Kidney tubule cell (primary cell): Measurements from ENCODE around the gene ME3.
A peak's percentile ranks its signal among the peaks of the same experiment; 100 is the strongest.

Experiments used
- DNase-seq: peaks from one replicate; pipeline ENCODE4 v3.0.0-alpha.2; 2018; ENCODE audit warnings: low spot score

The ME3 gene

GRCh38 chr11:86692746-86693145 is 20.3 kb upstream of the ME3 start:
- DNase-seq: no peak

DNA sequence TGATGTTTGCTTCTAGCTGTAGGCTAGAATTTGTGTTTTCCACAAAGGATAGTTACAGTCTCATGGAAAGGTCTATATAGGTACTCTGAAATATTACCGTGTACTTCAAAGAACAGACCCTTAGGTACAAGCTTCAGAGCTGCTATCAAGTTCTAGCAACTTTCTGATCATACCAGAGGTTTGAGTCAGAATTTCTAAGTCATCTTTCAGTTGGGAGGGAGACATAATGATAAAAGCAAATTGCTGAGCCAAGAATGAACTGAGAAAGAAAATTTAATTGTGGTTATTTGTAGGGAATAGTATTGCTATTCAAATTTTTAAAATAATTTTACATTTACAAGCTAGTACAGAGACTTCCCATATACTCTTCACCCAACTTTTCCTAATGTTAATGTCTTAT is 19.9 kb upstream of the ME3 start:
- DNase-seq: peak; percentile 47

GRCh38 chr11:86688398-86689179 is 16.2 kb upstream of the ME3 start:
- DNase-seq: peak; percentile 95

DNA sequence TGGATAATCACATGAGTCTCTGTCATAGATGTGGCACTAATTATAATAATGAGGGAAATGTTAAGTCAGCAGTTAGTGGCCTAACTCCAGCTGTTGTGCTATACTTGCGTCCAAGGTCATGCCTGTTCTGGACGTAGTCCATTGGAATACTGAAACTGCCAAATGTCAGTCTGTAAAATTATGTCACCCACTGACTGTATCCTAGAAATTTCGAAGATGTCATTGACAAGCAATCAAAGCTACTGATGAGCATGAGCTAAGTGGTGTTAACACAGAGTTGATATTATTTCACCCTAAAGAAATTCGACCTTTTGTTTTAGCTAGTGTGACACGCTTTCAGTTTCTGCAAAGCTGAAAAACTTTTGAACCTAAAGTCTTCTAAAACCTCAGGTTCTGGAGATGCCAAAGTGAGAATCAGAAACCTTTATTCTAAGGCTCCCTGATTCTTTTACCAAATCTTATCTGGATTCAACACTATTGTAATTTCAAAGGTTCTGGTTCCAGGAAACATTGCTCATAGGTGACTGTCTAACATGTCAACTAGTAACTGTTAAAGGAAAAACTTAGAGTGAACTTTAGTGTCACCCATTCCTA is 14.9 kb upstream of the ME3 start:
- peak; percentile 55 for DNase-seq

GRCh38 chr11:86686531-86686930 is 14.1 kb upstream of the ME3 start:
- no peak for DNase-seq

DNA sequence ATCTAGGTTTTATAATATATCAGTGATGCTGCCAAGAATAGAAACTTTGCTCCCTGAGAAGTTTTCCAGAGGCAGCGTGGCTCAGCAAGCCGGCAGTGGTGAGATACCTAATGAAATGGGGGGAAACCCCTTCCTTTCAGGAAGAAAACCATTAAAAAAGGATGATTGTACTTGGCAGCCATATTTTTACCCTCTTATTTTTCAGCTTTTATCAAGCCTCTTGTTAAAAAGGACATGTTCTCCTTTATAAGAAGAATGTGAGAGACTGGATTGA is 9.0 kb upstream of the ME3 start:
- no peak for DNase-seq

DNA sequence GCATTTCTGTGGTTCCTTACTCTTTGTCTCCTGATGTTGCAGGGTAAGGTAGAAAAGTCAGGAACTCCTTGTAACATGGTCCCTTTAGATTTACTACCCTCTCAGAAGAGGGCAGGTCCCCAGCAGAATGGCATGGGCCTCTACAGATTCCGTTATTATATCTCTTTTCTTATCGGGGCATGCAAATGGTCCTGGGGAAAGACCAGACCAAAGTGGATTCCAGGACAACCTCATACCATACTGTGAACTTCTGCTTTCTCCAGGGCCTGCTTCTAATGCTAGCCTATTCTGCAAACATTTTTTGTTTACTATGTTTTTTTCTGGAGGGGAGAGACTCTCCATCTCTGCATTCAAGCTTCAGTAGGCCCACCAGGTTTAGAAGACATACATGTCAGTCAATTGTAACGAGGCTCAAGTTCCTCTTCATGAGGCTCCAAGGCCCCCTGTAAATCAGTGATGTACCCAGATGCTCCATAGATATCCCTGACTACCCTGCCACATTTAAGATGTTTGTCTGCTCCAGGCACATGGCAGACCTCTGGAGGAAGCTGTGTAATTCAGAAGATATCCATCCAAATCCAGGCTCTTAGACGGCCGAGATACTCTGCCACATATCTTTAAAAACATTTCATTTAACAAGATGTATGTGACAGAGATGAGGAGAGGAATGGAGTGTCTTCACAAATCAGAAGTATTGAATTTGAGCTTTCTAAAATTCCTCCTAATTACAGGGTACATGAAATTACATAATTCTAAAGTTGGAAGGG is 8.5 kb upstream of the ME3 start:
- no peak for DNase-seq

DNA sequence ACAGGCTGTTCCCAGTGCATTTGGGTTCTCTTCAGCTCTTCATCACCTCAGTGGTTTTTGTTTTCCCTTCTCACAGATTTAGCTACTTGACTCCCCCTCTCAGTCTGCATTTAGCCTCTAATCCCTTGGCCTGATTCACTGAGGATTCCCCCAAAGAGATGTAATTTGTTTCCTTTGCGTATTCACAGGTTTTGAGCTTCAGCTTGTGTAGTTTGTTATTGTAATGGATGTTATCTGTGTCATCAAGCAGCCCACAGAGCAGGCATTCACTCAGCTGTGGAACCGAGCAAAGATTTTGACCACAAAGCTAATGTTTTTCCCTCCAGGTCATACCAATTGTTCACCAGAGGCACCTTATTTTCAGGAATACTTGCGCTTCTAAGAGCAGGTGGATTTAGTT is 6.4 kb upstream of the ME3 start:
- DNase-seq: peak; percentile 93

- DNase-seq: no peak
Measured at GRCh38 chr11:86678296-86678695, 5.9 kb upstream of the ME3 start.

- peak; percentile 43 for DNase-seq
Measured at GRCh38 chr11:86676533-86677154, 4.2 kb upstream of the ME3 start.

- no peak for DNase-seq
Measured at GRCh38 chr11:86676010-86676409, 3.6 kb upstream of the ME3 start.

- DNase-seq: no peak
Measured at GRCh38 chr11:86675017-86675416, 2.6 kb upstream of the ME3 start.

GRCh38 chr11:86673872-86674750 is 1.7 kb upstream of the ME3 start:
- DNase-seq: no peak

- DNase-seq: no peak
Measured at GRCh38 chr11:86673055-86673843, 833 bp upstream of the ME3 start.

DNA sequence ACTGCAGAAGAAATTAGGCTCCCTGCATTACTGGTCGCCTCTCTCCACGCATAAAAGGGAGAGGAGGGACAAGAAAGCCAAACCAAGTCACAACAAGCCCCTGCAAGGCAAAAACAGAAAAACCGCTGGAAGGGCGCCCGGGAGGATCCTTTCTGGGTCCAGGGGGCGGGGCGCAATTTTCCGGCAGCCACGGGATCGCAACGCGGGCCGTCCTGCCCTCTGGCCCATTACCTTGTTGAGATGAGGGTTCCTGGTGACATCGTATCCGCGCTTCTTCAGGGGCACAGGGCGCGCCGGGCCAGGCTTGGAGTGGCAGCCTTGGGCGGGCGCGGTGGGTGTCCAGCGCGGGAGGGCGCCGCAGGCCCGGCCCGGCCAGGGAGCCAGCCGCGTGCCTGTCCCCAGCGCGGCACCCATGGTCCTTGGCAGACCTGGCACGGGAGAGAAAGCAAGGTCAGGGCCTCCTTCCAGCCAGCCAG is 847 bp downstream of the ME3 start:
- peak; percentile 48 for DNase-seq

- no peak for DNase-seq
Measured at GRCh38 chr11:86670911-86671310, 1.5 kb downstream of the ME3 start.

- no peak for DNase-seq
Measured at GRCh38 chr11:86670181-86670580, 2.2 kb downstream of the ME3 start.

DNA sequence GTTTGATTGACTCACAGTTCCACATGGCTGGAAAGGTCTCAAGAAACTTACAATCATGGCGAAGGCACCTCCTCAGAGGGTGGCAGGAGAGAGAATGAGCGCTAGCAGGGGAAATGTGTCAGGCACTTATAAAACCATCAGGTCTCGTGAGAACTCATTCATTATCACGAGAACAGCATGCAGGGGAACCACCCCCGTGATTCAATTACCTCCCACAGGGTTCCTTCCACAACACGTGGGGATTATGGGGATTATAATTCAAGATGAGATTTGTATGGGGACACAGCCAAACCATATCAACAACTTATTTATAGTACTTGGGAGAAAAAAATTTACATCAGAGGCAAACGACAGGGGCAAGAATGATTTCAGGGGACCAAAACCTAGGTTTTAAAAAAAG is 3.0 kb downstream of the ME3 start:
- peak; percentile 28 for DNase-seq

DNA sequence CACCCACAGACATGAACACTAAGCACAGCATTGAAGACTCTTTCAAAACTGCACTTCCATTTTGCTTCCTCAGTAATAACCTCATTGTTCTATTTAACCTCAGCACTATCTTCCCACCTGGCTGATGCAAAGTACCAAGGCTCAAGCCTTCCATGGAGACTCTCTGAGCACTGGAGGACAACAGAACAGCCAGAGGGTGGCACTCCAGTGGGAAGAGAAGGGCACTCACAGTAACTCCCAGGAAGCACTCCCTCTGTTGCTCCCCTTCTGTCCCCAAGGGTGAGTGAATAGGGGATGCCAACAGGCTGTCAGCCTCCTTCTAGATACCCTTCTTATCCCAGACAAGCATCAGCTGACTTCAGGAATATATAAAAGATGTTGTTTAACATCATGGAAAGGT is 3.5 kb downstream of the ME3 start:
- DNase-seq: no peak

GRCh38 chr11:86666193-86666592 is 6.2 kb downstream of the ME3 start:
- no peak for DNase-seq

DNA sequence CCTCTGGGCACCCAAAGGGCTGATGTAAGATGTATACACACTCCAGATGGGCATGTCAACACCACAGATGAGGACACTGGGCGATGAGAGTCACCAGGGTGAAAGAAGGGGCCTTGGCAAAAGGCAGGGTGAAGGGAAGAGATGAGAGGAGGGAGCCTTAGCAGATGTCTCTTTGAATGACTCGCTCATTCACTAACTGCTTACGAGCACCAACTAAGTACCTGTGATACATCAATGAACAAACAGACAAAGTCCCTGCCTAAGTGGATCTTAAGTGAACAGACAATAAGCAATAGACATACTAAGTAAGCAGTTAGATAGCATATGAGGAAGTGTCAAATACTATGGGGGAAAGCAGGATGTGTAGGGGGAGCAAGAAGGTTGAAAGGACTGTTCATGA is 7.5 kb downstream of the ME3 start:
- DNase-seq: no peak
